ENCODE measurements around the gene CFHR4. TPM values are rescaled to one million over a fixed set of nuclear protein-coding genes. Genes with fewer than 3 reads are reported as not detected.
"Not testable (repeated sequence)": the region's sequence is repeated elsewhere in the genome, so short reads cannot be mapped to it uniquely, and the experiment has no call there.

CFHR4 gene
- total RNA-seq, 1 experiment from 2014 or later, result not detected

DNA sequence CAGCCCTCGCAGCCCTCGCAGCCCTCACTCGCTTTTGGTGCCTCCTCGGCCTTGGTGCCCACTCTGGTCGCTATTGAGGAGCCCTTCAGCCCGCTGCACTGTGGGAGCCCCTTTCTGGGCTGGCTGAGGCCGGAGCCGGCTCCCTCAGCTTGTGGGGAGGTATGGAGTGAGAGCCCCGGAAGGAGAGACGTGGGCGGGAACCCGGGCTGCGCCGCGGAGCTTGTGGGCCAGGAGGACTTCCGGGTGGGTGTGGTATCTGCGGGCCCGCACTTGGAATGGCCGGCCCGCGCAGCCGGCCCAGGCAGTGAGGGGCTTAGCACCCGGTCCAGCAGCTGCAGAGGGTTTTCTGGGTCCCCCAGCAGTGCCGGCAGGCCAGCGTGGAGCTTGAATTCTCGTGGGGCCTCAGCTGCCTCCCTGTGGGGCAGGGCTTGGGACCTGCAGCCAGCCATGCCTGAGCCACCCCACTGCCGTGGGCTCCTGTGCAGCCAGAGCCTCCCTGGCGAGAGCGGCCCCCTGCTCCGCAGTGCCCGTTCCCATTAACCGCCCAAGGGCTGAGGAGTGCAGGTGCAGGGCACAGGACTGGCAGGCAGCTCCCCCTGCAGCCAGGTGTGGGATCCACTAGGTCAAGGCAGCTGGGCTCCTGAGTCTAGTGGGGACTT lies 45.8 kb downstream of the CFHR4 start:
- no peak for DNase-seq (ENCODE audit: extremely low read depth, low read depth)

DNA sequence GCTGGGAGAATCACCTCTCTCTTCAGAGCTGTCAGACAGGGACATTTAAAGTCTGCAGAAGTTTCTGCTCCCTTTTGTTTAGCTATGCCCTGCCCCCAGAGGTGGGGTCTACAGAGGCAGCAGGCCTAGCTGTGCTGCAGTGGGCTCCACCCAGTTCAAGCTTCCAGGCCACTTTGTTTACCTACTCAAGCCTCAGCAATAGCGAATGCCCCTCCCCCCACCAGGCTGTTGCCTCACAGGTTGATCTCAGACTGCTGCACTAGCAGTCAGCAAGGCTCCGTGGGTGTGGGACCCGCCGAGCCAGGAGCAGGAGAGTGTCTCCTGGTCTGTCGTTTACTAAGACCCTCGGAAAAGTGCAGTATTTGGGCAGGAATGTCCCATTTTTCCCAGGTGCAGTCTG lies 53.6 kb downstream of the CFHR4 start:
- DNase-seq (ENCODE audit: extremely low read depth, low read depth), result not testable (repeated sequence)

DNA sequence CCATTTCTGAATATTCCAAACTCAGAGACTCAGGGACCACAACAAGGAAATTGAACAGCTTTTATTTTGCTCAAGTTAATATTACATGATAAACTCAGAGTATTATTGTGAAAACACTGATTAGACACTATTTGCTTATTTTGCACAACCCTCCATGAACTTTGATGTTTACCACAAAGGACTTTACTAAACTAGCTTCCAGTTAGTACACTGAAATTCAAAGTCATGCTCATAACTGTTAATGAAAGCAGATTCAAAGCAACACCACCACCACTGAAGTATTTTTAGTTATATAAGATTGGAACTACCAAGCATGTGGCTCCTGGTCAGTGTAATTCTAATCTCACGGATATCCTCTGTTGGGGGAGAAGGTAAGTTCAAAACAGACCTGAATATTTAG lies 55.7 kb downstream of the CFHR4 start, which contains the start of gene CFHR2:
TSS of gene CFHR2 (plus strand) at position 171 of the 400 bp plus-strand sequence. CDS start at position 314, 143 bp downstream.
- DNase-seq (ENCODE audit: extremely low read depth, low read depth), result not testable (repeated sequence)

DNA sequence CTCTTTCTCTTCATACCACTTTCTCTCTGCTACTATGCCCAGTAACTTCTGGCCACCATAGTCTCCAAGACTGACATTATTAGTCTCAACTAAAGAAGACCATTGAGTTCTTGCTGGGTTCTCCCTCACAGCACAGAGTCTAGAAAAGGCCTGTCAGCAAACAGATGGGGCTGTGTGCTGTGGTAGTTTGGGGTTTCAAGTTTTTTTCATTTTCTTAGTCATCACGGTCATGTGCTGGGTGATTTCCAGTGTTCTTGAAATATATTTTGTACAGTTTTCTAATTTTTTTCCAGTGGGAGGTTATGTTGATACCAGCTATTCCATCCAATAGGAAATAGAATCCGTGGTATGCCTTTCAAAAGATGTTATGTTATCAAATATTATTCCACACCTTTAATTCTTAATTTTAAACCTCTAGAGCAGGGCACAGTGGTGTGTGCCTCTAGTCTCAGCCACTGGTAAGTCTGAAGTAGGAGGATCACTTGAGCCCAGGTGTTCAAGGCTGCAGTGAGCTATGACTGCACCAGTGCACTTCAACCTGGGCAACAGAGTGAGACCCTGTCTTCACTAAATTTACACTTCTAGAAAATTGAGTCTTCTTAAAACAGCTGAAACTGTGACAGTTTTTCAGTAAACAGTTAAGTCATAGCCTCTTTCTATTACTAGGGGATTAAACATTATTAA lies 64.0 kb downstream of the CFHR4 start:
- DNase-seq (ENCODE audit: extremely low read depth, low read depth), result no peak

DNA sequence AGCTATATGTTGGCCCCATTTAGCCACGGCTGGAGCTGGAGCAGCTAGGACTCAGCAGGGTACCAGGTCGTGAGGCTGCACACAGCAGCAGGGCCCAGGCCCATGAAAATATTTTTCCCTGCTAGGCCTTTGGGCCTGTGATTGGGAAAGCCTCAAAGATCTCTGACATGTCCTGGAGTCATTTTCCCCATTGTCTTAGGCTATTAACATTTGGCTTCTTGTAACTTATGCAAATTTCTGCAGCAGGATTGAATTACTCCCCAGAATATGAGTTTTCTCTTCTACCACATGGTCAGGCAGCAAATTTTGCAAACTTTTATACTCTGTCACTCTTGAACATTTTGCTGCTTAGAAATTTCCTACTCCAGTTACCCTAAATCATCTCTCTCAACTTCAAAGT lies 66.9 kb downstream of the CFHR4 start:
- DNase-seq (ENCODE audit: extremely low read depth, low read depth), result no peak

DNA sequence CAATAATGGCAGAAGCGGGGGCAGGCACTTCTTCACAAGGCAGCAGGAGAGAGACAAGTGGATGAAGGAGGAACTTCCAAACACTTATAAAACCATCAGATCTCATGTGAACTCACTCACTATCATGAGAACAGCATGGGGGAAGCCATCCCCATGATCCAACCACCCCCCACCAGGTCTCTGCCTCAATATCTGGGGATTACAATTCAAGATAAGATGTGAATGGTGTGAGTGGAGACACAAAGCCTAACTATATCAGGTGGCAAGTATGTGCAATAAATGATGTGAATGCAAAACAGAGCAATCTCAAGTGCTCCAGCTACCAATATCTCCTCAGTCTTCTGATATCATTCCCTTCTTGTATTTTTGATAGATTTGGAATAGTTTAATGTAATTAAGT lies 68.1 kb downstream of the CFHR4 start:
- DNase-seq (ENCODE audit: extremely low read depth, low read depth), result no peak

DNA sequence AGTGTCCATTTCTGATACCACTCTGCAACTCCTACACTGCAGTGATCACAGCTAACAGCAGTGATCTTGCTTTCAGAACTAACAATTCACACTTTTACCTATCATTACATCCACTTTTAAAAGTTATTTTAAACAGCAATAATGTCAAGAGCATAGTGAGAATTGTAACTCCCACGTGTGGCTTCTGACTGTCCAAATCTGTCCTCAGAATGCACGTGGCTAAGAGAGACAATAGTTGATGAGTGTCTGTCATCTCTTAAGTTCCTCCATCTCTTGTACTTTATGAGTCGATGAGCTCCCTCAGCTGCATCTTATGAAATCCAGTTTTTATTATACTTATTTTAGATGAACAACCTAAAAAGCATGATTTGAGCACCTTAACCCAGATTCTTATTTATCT lies 73.0 kb downstream of the CFHR4 start:
- DNase-seq (ENCODE audit: extremely low read depth, low read depth), result no peak

Other genes starting within 250 kb of the CFHR4 start
- 68.8 and 75.6 TPM in 2 replicates for gene CFH, start 236.0 kb upstream of the CFHR4 start, total RNA-seq (2014; rRNA removed; shearing (Covaris generic))
- gene CFHR3, start 113.2 kb upstream of the CFHR4 start, total RNA-seq (2014; rRNA removed; shearing (Covaris generic)), result 3.6 and 5.0 TPM in 2 replicates
- 0.55 and 1.3 TPM in 2 replicates for gene CFHR1, start 68.3 kb upstream of the CFHR4 start, total RNA-seq (2014; rRNA removed; shearing (Covaris generic))
- not detected in 2 replicates for gene CFHR2, start 55.7 kb downstream of the CFHR4 start, total RNA-seq (2014; rRNA removed; shearing (Covaris generic))
- gene CFHR5, start 89.5 kb downstream of the CFHR4 start, total RNA-seq (2014; rRNA removed; shearing (Covaris generic)), result not detected in 2 replicates
- gene F13B, start 179.2 kb downstream of the CFHR4 start, total RNA-seq (2014; rRNA removed; shearing (Covaris generic)), result 0.12 TPM in 1 of 2 replicates, not detected in the other